Calu3 (cell line): Measurements from ENCODE around the gene TTLL9. TPM values are rescaled to one million over a fixed set of nuclear protein-coding genes. Genes with fewer than 3 reads are reported as not detected.
A peak's percentile ranks its signal among the peaks of the same experiment; 100 is the strongest.

Experiments
- BruUV-seq: library from RNA; stranded (reverse); fragments of 400-500 nt; replicated peaks from 2 replicates; lab custom pipeline; 2021; lab: Mats Ljungman, UMichigan
- CTCF ChIA-PET: fragments of 300-600 bp; sonication (Branson Sonifier 250); formaldehyde crosslinking; loops from one replicate; lab custom pipeline; 2022; ENCODE audit warnings: antibody characterized with exemption; lab: Charles Lee
- DNase-seq: peaks from one replicate; pipeline ENCODE4 v3.0.0; 2022
- H3K27ac Mint-ChIP-seq: one replicate; pipeline ENCODE4 v1.8.0; 2022; ENCODE audit warnings: mixed read lengths; ENCODE audit not compliant: unreplicated experiment
- H3K27me3 Mint-ChIP-seq: one replicate; pipeline ENCODE4 v1.8.0; 2022; ENCODE audit warnings: mixed read lengths; ENCODE audit not compliant: unreplicated experiment
- H3K36me3 Mint-ChIP-seq: one replicate; pipeline ENCODE4 v1.8.0; 2022; ENCODE audit warnings: mild to moderate bottlenecking, moderate library complexity, mixed read lengths; ENCODE audit not compliant: insufficient read depth, unreplicated experiment
- H3K4me1 Mint-ChIP-seq: one replicate; pipeline ENCODE4 v1.8.0; 2022; ENCODE audit warnings: mild to moderate bottlenecking, low read depth, mixed read lengths; ENCODE audit not compliant: unreplicated experiment
- H3K4me3 Mint-ChIP-seq: one replicate; pipeline ENCODE4 v1.8.0; 2022; ENCODE audit warnings: mild to moderate bottlenecking, low read depth, moderate library complexity, mixed read lengths; ENCODE audit not compliant: unreplicated experiment
- H3K9me3 Mint-ChIP-seq: one replicate; pipeline ENCODE4 v1.8.0; 2022; ENCODE audit warnings: low read depth, mixed read lengths; ENCODE audit not compliant: unreplicated experiment
- CTCF ChIP-seq: fragments of 200-600 bp; IDR thresholded peaks from one replicate; pipeline ENCODE4 v1.8.0; 2022; ENCODE audit warnings: antibody characterized with exemption; ENCODE audit not compliant: unreplicated experiment
- intact Hi-C: fragments of 100-400 bp; cut with micrococcal nuclease; formaldehyde crosslinking; loops from one replicate; pipeline ENCODE4 v1.10.0; 2022; ENCODE audit not compliant: unreplicated experiment
- total RNA-seq: library from RNA; stranded (reverse); gene quantifications from 2 replicates; pipeline ENCODE4 v1.2.3, GENCODE V29; 2022

The TTLL9 gene
- total RNA-seq, 1 experiment from 2014 or later, result not detected

DNA sequence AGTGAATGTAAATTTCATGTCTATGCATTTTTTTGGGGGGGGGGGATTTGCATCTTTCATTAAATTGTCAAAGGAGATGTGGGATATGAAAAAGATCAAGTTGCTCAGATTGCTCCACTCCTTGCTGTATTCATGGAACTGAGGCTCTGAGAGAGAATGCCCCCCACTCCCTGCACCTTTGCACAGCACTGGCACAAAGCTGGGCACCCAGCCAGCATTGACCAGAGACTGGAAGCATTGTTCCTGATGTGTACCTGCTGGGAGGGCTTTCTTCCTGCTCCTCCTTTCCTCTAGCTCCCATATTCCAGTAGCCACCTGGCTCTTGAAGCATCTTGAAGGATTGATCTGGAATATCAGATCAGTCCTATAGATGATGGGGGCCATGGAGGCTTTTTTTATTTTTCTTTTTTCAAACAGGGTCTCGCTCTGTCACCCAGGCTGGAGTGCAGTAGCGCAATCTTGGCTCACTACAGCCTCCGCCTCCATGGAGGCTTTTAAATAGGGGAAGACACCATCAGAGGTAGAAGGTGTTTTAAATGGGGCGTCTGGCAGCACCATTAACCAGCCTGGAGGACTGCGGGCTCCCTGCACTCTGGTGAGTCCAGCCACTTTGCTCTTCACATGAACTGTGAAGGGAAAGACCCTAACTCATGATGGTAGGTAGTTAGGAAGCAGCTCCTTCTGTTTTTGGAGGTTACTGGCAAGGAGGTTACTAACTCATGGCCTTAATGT lies 11.0 kb upstream of the TTLL9 start:
- intact Hi-C loops, result no loop called here
- BruUV-seq, result no TSS peak
- TF ChIP-seq CTCF, result no peak
- Mint-ChIP-seq H3K27ac (no peak overlapping the region), H3K4me3 (no peak overlapping the region), H3K9me3 (no peaks in the 10 kb centered on the region), H3K27me3 (no peaks in the 10 kb centered on the region), H3K4me1 (peaks cover 16% of the 10 kb centered on the region), H3K36me3 (peaks cover 8% of the 10 kb centered on the region)
- CTCF ChIA-PET, result interaction anchor here (0.7 to 1.2 kb wide), 2 partner anchors 93 to 226 kb away, joined by 3 to 6 read pairs; partner anchors contain the start of gene PDRG1
- no peak for DNase-seq

- no peak for DNase-seq
- peaks cover 8% of the 10 kb centered on the region for H3K36me3 Mint-ChIP-seq
- CTCF ChIA-PET, result interaction anchor here (0.7 to 1.2 kb wide), 4 partner anchors 10 to 158 kb away, joined by 3 to 4 read pairs (median 3); partner anchors contain the start of gene PDRG1
- peaks cover 16% of the 10 kb centered on the region for H3K4me1 Mint-ChIP-seq
- no peak for TF ChIP-seq CTCF
- intact Hi-C loops, result no loop called here
- H3K9me3 Mint-ChIP-seq, result no peaks in the 10 kb centered on the region
- no peak overlapping the region for H3K27ac Mint-ChIP-seq
- H3K4me3 Mint-ChIP-seq, result peak overlapping the region; percentile 66
- BruUV-seq, result no TSS peak
- H3K27me3 Mint-ChIP-seq, result no peaks in the 10 kb centered on the region
Measured at GRCh38 chr20:31859998-31860380, 10.4 kb upstream of the TTLL9 start.

DNA sequence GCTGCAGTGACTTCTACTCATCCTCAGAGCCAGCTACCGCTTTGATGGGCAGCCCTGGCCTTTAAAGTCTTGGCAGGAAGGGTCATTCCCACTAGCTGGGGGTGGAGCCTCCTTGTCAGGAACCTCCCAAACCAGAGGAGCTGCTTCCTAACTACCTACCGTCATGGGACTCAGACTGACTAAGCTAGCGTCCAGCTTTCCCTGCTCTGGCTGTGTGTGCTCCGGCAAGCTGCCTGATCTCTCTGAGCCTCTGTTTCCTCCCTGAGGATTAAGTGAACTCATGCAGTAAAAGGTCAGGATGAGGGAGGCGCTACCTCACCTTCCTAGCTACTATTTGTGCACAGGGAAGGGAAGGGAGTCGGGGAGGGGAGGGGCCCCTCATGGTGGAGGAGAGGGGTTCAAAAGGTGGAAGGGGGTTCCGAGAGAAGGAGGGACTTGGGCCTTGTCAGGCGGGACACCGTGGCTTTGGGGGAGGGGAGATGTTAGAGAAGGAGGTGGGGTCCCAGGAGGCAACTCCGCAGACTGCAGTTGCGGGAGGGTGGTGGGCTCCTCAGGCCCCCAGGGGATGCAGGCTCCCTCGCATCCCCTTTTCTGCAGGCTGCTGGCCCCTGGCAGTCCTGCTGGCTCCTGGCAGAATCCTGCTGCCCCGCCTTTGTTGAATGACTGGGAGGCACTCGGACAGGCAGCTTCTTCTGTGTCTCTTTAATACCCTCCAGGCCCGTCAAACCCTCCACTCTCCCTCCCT lies 9.9 kb upstream of the TTLL9 start:
- Mint-ChIP-seq H3K27ac (no peak overlapping the region), H3K4me1 (peaks cover 16% of the 10 kb centered on the region), H3K27me3 (no peaks in the 10 kb centered on the region), H3K4me3 (peak overlapping the region; percentile 66), H3K9me3 (no peaks in the 10 kb centered on the region), H3K36me3 (peaks cover 8% of the 10 kb centered on the region)
- no peak for TF ChIP-seq CTCF
- DNase-seq, result peak; percentile 58
- CTCF ChIA-PET, result interaction anchor here (0.7 to 1.2 kb wide), 4 partner anchors 10 to 157 kb away, joined by 3 to 4 read pairs (median 3); partner anchors contain the start of gene PDRG1
- no TSS peak for BruUV-seq
- intact Hi-C loops, result no loop called here

DNA sequence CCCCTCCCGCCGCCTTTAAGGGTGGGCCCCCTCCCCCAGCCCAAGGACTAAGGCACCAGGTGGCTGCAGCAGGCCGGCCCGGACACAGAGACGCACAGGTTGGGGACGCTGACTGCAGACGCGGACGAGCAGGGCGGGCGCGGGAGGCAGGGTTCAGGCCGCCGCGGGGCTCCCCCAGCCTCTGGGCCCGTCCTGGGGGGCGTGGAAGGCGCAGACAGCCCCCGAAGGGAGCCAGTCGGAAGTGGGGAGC lies 9.4 kb upstream of the TTLL9 start:
- CTCF ChIA-PET, result interaction anchor here (0.7 kb wide), 2 partner anchors 18 to 672 kb away, joined by 4 to 5 read pairs; no protein-coding TSS in a partner anchor
- peaks cover 16% of the 10 kb centered on the region for H3K4me1 Mint-ChIP-seq

More for the DNA sequence above, 9.4 kb upstream of the TTLL9 start:
- TF ChIP-seq CTCF, result no peak
- Mint-ChIP-seq H3K36me3 (peaks cover 8% of the 10 kb centered on the region), H3K4me3 (peak overlapping the region; percentile 66), H3K9me3 (no peaks in the 10 kb centered on the region), H3K27ac (no peak overlapping the region), H3K27me3 (no peaks in the 10 kb centered on the region)
- no TSS peak for BruUV-seq
- no peak for DNase-seq
- intact Hi-C loops, result no loop called here
